Left kidney (tissue), 2 donors: ENCODE measurements around the gene PAIP1. TPM values are rescaled to one million over a fixed set of nuclear protein-coding genes. Genes with fewer than 3 reads are reported as not detected.
"Not testable (repeated sequence)": the region's sequence is repeated elsewhere in the genome, so short reads cannot be mapped to it uniquely, and the experiment has no call there.

ENCODE experiments used
- DNase-seq: peaks from one replicate; pipeline ENCODE4 v3.0.0-alpha.2; 2013
- polyA plus RNA-seq: library from polyadenylated mRNA; unstranded; fragments of 120-200 nt; gene quantifications from one replicate; pipeline ENCODE4 v1.2.1, GENCODE V29; 2013; ENCODE audit not compliant: insufficient read length

Gene PAIP1
- polyA plus RNA-seq, 1 donor, result 157 TPM

DNA sequence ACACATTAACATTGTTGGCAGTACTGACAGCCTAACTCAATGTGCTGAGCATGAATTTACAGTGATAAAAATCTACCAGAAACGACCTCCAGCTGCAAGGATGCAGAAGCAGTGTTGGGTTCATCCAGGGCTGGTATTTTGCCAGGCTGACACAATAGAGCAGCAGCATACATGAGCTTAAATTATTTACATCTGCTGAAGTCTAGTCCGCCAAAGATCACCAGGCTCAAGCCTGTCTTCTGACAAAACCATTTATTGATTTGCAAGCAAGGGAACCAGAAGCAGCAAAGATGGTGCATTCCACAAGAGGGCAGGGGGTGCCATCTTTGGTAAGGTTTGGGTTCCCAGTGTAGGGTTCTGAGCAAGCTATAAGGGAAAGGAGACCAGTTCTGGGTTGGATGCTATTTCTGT is 33.2 kb downstream of the PAIP1 start:
- DNase-seq, result no peak

DNA sequence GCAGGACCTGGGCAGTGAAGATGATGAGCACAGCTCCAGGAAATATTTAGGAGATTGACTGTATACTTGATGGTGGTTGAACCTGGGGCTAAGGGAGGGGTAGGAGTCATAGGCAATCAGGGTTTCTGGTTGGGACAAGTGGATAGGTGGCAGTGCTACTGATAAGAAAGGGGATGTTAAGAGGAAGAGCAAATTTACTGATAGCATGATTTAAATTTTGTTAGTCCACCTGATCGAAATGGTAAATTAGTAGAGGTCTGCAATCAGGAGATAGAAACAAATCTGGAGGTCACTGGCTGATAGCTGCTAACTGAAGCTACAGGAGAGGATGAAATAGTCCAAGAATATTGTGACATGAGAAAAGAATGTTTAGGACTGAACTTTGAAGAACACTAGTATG is 36.3 kb downstream of the PAIP1 start:
- no peak for DNase-seq

DNA sequence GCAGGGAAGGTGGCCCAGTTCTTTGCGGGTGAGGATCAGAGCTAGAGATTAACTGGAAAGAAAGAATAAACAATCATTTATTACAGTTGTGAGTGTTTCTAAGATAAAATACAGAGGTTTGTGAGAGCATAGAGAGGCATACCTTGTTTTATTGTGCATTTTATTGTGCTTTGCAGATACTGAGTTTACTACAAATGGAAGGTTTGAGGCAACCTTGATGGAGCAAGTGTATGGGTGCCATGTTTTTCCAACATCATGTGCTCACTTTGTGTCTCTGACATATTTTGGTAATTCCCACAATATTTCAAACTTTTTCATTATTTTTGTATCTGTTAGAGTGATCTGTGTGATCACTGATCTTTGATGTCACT is 41.2 kb downstream of the PAIP1 start:
- DNase-seq, result no peak

DNA sequence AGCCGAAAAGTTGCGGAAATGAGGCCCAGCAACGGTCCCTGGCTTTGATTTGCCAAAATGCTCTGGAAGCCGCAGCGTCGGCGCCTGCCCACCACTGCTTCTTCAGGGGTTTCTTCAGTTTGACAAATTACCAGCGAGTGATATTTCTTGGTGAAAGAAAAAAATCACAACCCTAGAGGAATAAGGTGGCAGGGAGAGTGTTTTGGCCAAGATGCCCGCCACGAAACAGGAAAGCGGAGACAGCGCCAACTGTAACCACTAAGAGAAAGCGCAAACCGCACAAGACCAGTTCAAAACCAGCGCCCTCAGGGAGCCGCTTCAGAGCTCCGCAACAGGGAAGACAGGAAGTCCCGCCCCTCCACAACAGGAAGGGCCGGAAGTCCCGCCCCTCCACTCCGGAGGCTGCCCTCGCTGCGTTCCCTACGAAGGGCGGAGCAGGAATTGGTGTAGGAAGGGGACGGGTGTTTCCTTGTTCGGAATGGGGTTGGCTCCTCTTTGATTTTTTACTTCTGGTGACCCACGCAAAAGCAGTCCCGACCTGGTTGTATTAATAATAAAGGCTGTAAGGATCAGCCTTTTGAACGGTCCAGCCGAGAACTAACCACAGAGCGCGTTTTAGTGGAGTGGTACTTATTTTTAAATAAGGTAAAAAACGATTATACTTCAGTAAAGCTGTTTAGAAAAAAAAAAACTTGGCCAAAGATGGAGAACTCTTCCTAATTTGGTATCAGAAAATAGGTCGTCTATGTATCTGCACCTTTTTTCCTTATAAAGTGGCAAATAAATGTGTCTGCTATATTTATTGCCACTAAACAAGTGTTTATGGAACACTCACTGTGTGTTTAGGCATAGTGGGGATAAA is 41.8 kb downstream of the PAIP1 start, which contains the start of gene C5orf34:
C5orf34 (minus strand) TSS at position 333 of the 862 bp plus-strand sequence. CDS start 5,809 bp downstream, outside the sequence.
- peak; percentile 96 for DNase-seq

- no peak for DNase-seq
Measured at GRCh38 chr5:43514471-43514815, 42.4 kb downstream of the PAIP1 start.

DNA sequence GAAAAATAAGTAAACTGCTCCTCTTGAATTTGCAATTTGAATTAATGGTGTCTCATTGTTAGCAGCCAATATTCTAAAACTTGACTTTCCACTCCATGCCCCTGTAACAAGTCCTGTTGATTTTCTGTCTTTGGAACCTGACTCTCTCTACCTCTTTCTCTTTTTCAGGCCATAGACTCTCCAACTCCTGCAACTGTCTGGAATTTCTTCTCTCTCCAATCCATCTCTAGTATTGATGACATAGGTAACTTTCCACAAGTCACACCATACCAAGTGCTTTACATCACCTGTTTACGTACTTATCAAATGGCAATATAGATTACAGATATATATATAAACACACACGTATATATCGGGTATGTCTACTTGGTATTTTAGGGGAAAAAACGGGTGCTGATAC is 42.9 kb downstream of the PAIP1 start:
- DNase-seq, result peak; percentile 3

- not testable (repeated sequence) for DNase-seq
Measured at GRCh38 chr5:43511062-43511461, 45.8 kb downstream of the PAIP1 start.

DNA sequence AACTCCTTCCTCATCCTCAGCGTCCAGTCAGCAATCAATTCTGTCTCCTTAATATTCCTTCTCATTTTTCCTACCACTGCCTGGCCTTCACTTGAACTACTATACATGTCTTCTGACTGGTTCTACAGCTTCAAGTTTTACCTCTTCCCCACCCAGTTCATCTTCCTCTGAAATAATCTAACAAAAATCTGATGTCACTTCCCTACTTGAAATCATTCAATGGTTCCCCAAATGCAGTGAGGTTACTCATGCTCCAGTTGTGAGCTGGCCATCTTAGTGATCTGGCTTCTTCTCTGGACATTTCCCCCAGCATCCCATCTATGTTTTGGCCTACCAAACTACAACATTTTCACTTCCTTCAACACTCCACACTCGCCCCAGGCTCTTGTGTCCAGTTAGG is 58.3 kb downstream of the PAIP1 start:
- no peak for DNase-seq

DNA sequence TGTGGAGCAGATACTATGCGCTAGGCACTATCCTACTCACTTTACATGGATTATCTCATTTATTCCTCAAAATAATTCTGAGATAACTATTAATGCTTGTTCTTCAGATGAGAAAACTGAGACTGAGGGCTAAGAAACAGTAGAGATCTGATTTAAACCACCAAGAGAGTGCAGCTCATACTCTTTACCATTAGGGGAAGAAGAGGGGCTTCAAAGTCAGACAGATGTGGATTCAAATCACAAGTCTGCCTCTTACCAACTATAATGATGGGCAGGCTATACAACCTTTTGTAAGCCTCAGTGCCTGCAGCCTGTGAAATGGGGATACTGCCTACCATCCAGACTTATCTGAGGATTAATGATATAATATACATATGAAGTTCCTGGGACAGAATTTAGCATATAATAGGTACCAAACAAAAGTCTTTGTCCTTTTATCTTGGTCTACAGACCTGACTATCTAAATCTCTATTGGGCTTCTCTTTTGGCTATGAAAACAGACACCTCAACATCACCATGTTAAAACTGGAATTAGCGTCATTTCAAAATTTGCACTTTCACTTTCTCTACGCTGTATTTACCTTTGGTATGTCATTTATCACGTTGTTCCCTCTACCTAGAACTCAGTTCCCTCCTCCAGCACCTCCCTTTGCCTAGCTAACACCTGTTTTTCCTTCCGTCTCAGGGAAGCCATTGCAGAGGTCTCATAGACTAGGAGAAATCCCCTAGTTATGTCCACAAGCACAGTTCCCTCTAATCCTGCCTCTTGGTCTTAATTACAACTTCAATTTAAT is 59.4 kb downstream of the PAIP1 start:
- no peak for DNase-seq

DNA sequence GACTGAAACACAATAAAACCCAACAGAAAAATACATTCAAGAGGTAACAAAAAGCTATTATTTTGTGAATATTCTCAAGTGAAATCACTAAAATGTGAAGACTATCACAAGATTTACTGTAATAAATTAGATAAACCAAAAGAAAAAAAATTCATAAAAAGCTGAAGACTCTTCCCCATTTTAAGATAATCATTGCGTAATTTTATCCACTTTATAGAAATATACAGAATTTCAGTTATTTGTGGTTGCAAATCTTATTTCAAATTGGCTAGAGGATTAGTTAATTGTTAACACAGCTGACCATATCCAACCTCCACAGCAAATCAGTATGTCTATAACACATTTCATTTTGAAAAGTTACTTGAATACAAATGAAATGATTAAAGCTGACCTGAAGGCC is 65.6 kb downstream of the PAIP1 start:
- DNase-seq, result no peak

- DNase-seq, result no peak
Measured at GRCh38 chr5:43486353-43486752, 70.5 kb downstream of the PAIP1 start.

DNA sequence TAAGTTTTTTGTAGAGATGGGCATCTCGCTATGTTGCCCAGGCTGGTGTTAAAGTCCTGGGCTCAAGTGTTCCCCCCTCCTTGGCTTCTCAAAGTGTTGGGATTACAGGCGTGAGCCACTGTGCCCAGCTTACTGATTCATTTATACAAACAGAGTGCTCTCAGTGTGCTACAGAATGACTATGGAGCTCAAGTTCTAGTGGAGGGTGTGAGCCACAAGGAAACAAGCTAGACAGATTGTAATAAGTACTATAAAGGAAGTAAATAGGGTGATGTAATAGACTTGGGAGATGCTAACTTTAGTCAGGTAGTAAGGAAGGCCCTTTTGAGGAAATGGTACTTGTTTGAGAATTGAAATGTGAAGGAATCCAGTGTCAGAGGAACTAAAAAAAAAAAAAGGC is 71.5 kb downstream of the PAIP1 start:
- DNase-seq, result no peak

GRCh38 chr5:43484106-43484849 is 72.6 kb downstream of the PAIP1 start:
- peak; percentile 89 for DNase-seq

GRCh38 chr5:43483298-43484105 is 73.4 kb downstream of the PAIP1 start, which contains the start of gene TMEM267:
Gene TMEM267, minus strand, starts transcription at chr5:43483865. Its CDS starts 29,896 bp downstream, at chr5:43453969.
- peak; percentile 93 for DNase-seq

DNA sequence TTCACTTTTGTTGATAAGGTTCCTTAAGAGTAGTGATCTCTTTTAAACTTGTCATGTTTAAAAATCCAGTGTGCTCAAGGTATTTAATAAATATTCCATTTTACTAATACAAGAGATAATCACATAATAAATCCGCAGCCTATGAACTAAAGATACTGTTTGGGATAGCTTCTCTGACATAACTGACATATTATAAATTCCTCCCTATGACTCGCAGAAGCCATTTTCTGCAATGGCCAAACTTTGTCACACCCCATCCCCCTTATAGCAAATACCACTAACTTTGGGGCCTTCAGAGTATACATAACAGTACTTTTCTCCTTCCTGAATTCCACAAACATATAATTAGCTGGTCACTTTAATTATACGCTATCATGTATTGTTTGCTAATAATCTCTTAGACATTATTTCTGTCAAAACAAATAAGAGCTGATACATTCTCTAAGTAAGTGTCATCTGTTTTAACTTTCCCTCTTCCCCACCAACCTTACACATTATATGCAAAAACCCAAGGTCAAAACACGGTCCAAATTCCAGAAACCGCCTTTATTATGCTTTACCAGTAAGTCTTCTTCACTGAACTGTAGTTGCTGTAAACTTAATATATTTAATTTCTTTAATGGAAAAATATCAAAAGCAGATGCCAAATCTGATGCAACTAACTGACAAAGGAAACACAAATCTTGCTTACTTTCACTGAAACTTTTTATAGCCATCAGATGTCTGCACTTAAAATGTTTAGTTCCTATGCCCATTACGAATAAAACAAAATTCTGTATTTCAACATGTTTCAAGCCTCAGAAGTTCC is 74.2 kb downstream of the PAIP1 start:
- peak; percentile 3 for DNase-seq

Other genes starting within 250 kb of the PAIP1 start
- 129 TPM for gene HMGCS1, start 243.7 kb downstream of the PAIP1 start, polyA plus RNA-seq
- 4.2 TPM for gene CCL28, start 144.7 kb downstream of the PAIP1 start, polyA plus RNA-seq
- gene TMEM267, start 73.2 kb downstream of the PAIP1 start, polyA plus RNA-seq, result 24.3 TPM
- gene C5orf34, start 41.9 kb downstream of the PAIP1 start, polyA plus RNA-seq, result 8.4 TPM
- 119 TPM for gene NNT, start 46.1 kb upstream of the PAIP1 start, polyA plus RNA-seq